Measurements from ENCODE around the gene DNAI2.

GRCh38 chr17:74336307-74336706 is 62.3 kb downstream of the DNAI2 start:
- TF ChIP-seq CTCF (IDR thresholded peaks at IDR 0.05; ENCODE audit: low read length) (no peak), EZH2 (IDR thresholded peaks at IDR 0.05; ENCODE audit: borderline replicate concordance, low read length) (no peak)
